Spleen (tissue), 7 donors: ENCODE data around the gene GPBAR1.
"Not testable (repeated sequence)": the region's sequence is repeated elsewhere in the genome, so short reads cannot be mapped to it uniquely, and the experiment has no call there.

Experiments
- CTCF ChIP-seq, 11 experiments: fragments of 200-600 bp in 7 of 11; fragments of 450-650 bp in 4 of 11; sonication (generic) in 4 of 11; IDR thresholded peaks in 8 of 11; conservative IDR thresholded peaks in 3 of 11; 1 replicate in 7 of 11; 2 replicates in 4 of 11; pipeline versions ENCODE4 v1.4.0 to v1.8.0; 2016 to 2021; ENCODE audit warnings: antibody characterized with exemption in 11 of 11, inconsistent platforms in 4 of 11, mild to moderate bottlenecking in 1 of 11
- POLR2A ChIP-seq, 3 donors: fragments of 450-650 bp; IDR thresholded peaks; one replicate each; pipeline ENCODE4 v1.5.1; 2017; ENCODE audit warnings: antibody characterized with exemption in 3 of 3, mild to moderate bottlenecking in 1 of 3
- POLR2AphosphoS5 ChIP-seq, 3 donors: sonication (generic); formaldehyde crosslinking; IDR thresholded peaks; one replicate each; pipeline ENCODE4 v1.5.1; 2017; ENCODE audit warnings: antibody characterized with exemption in 3 of 3
- donor health status: DM: no; HTN: no; CAD: no; lungs with moderate emphysema.
- donor health status: DM: no; HTN: no; CAD: no.
- donor health status: DM: no; HTN: no; CAD: no.

- not testable (repeated sequence) for TF ChIP-seq CTCF (IDR thresholded peaks at IDR 0.05 in 8 of 11, conservative IDR thresholded peaks at IDR 0.05 in 3 of 11); POLR2A (IDR thresholded peaks at IDR 0.05); POLR2AphosphoS5 (IDR thresholded peaks at IDR 0.05)
Measured at GRCh38 chr2:218311541-218312266, 50.9 kb downstream of the GPBAR1 start.
